Activated CD4-positive, CD25-positive, alpha-beta regulatory T cell treated with anti-CD3 and anti-CD28 coated beads, Interleukin-2, amount 50 U/mL, for 16 hours (primary cell): ENCODE results near the gene KIRREL3.

Experiments
- DNase-seq: peaks from one replicate; pipeline ENCODE4 v3.0.0-alpha.2; 2020; ENCODE audit warnings: low read depth, low spot score

The KIRREL3 gene

DNA sequence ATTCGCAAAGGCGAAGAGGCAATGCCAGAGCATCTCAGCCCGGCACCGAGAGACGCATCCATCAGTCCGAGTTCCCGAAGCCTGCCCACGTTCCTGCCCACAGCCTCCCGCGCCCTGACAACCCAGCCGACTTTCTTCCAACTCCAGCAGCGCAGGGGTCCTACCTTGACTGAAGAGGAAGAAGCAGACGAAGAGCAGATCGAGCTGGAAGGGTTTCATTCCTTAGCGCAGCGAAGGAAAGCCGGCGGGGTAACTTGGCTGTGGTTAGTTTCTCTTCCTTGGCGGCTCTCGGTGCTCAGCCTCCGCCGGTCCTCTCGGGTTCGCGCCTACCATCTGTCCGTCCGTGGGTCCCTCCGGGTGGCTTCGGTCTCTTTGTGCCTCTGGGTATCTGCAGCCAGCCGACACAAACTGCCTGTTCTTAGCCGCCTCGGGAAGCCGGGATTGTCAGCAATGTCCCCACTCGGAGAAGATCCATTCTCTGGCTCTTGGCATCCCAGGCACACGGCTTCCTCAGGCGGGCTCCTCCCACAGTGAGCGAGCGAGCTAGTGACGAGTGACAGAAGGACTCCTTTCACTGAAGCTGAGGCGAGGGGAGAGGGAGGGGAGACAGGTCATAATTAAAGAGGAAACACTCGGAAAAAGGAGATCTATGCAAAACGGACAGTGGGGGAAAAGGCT, at the start of gene KIRREL3:
Gene KIRREL3 (minus strand): TSS at position 480 of the 678 bp plus-strand sequence.
- DNase-seq = no peak

GRCh38 chr11:127050186-127050585, 49.6 kb upstream of the KIRREL3 start:
- no peak for DNase-seq

- no peak for DNase-seq
Measured at GRCh38 chr11:127049486-127049885, 48.9 kb upstream of the KIRREL3 start.

DNA sequence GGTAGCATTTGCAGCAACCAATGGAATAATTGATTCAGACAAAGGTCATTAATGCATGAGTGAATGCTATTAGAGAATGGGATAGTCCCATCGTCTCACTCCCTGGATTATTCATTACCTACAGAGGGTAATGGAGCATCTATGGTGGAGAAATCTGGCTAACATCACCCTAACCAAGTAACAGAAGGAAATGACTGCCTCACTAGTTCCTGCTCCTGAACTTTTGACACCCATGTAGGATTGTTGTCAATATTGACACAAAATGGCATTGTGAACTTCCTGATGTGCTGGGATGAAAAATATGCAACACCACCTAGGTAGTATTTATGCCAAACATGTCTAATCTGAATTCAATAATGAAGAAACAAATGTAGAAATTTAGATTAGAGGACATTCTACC, 44.0 kb upstream of the KIRREL3 start:
- DNase-seq = no peak

- no peak for DNase-seq
Measured at GRCh38 chr11:127042445-127042844, 41.9 kb upstream of the KIRREL3 start.

GRCh38 chr11:127039591-127039990, 39.0 kb upstream of the KIRREL3 start:
- no peak for DNase-seq

DNA sequence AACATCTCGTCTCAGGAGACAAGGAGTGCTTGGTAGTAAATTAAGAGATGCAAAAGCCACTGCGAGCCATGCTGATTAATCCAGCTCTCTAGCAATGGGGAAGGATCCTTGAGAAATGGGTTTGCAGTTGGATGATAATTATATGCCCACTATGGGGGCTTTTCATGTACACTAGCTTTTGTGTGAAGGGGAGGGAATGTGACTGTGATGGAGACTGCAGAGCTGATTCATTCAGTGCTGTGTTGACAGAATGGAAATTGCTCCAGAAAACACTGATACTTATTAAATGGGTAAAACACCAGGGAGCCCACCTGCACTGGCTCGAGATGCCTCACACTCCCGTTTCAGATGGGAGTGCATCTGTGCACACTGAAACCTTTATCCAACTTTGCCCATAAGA, 37.0 kb upstream of the KIRREL3 start:
- DNase-seq = no peak

- DNase-seq = no peak
Measured at GRCh38 chr11:127037001-127037400, 36.4 kb upstream of the KIRREL3 start.

DNA sequence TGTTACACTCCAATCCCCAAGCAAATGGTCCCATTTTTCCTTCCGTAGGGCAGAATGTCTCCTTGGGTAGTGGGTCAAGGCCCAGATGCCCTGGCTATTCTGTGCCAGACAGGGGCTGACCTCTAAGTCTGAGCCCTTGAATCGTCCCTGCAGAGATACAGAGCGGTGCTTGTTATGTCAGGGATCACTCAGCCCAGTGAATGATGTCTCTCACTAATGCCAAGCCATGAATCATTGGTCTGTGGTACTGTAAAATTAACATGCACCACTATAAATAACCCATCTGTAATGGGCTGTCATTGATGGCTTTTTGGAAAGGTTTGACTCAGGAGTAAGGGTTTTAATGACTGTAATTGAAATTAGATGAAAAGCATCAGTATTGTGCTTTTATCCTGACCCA, 35.3 kb upstream of the KIRREL3 start:
- DNase-seq = no peak

GRCh38 chr11:127034973-127035372, 34.4 kb upstream of the KIRREL3 start:
- no peak for DNase-seq

GRCh38 chr11:127028648-127029047, 28.1 kb upstream of the KIRREL3 start:
- no peak for DNase-seq

DNA sequence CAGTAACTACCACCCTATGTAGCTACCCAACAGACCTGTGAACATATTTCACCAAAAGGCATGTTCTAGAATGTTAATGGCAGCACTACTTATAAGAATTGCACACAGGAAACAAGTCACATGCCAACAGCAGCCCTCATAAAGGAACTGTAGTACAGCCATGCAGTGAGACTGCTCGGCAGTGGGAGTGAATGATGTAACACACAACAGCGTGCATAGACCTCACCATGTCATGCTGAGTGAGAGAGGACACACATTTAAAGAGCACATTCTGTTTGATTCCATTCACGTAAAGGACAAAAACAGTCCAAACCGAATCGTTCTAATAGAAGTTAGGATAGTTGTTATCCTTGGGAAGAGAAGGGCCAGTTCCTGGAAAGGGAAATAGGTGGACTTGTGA, 27.2 kb upstream of the KIRREL3 start:
- DNase-seq = no peak

- DNase-seq = no peak
Measured at GRCh38 chr11:127027000-127027399, 26.4 kb upstream of the KIRREL3 start.

DNA sequence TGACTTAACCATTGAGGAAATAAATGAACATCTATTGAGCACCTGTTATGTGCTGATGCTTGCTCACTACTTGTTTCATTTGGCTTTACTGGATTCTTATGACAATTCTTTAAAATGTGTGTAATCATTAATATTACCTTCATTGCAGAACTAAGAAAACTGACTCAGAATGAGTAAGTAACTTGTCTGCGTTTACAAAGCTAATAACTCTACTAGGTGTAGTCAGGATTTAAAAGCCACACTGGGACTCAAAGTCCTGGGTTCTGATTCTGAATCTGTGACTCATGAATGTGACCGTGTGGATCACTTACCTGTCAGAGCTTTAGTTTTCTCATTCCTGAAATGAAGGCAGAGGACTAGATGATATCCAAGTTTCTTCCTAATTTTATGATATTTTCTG, 23.4 kb upstream of the KIRREL3 start:
- DNase-seq = no peak

GRCh38 chr11:127018683-127019279, 18.2 kb upstream of the KIRREL3 start:
- DNase-seq = no peak

DNA sequence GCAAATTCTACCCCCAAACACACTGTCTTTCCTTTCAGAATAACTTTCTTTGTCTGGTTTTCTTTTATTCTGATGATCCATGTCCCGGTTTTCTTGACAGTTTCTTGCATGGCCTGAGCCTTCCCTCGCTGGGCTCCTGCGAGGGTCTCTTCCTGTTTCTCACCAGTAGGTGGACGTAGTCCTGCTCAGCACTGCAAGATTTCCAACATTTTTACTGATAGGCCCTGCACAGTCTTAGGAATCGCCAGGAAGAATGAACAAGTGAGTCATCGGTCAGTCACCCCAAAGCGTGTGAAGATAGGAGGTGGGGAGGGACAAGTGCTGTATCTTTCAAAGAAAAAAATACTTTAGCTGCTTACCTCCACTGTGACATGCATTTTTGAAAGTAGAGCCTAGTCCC, 16.9 kb upstream of the KIRREL3 start:
- DNase-seq = no peak

GRCh38 chr11:127013550-127013949, 13.0 kb upstream of the KIRREL3 start:
- no peak for DNase-seq

DNA sequence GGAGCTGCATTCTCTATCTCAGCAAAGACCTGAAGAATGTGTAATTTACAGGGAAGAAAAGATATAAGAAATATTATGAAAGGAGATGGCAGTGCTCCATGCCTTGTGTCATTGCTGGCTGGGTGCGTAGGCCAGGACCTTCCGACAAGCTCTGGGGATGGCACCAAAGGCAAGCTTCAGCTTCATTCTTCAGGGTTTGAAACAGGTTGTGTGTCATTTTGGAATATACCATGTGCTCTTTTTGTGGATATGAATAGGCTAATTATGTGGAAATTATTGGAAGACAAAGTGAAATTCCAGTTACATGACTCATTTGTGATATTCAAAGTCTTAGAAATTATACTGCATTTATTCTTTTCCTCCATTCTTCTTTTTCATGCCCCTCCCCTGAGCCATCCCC, 5.7 kb upstream of the KIRREL3 start:
- DNase-seq = no peak

- no peak for DNase-seq
Measured at GRCh38 chr11:127003260-127003981, 2.9 kb upstream of the KIRREL3 start.

DNA sequence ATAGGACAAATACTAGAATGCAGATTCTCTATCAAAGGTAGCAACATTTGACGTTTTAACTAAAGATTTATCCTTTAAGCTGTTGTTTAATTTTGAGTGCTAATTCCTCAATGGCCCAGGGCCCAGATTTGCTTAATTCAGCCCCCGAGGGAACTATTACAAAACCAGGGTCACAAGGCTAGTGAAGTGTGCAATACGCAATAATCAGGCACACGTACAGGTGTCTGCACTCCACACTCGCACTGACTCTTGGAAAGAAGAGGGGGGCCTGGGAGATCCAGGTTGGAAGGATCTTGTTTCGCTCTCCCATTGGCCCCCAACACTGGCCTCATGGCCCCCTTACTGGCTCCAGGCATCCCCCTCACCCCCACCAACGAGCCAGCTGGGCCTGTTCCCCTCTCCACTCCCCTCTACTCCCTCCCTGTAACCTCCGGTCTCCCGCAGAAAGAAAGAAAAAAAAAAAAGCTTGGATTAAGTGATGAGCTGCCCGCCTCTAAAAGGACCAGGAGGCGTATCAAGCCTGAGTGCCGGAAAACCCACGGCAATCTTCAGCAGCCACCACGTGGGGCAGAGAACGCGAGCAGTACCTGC, 2.2 kb upstream of the KIRREL3 start:
- no peak for DNase-seq

DNA sequence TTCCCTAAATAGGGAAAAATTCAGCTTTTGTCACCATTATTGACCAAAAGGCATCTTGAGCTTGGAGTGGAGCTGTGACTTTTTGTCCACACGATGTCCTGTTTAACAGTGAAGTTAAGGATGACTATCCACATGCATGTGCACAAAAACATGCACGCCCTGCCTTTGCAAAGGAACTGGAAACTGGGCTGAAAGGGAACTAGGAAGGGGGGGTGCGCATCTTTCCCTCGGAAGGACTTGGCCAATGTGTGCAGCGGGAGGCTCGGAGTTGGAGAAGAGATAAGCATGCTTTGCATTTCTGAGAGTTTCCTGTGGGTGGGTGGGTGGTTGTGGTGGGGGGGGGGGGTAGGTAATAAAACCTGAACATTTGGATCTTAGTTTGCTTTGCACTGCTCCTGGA, 411 bp upstream of the KIRREL3 start:
- DNase-seq = no peak

- no peak for DNase-seq
Measured at GRCh38 chr11:126999366-126999765, 1.2 kb downstream of the KIRREL3 start.

GRCh38 chr11:126997641-126998040, 2.9 kb downstream of the KIRREL3 start:
- DNase-seq = no peak
